ENCODE data around the gene PSMA2.

DNA sequence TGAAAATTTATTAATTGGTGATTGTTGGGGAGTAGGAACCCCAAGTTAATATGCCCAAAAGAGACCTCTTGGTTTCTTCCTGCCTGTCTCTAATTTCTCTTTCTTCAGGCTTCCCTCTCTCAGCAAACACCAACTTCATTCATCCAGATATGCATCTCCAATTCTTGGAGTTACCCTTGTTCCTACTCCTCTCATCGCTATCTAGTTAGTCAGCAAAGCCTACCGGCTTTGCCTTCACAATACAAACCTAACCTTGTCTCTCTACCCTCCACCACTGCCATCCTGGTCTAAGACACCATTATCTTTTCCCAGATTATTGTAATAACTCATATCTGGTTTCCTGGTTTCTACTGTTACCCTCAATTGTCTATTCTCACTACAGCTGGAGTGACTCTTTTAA lies 48.1 kb upstream of the PSMA2 start:
- no peak for TF ChIP-seq POLR2A (IDR thresholded peaks at IDR 0.05)
- TF ChIP-seq, protein P1, sequence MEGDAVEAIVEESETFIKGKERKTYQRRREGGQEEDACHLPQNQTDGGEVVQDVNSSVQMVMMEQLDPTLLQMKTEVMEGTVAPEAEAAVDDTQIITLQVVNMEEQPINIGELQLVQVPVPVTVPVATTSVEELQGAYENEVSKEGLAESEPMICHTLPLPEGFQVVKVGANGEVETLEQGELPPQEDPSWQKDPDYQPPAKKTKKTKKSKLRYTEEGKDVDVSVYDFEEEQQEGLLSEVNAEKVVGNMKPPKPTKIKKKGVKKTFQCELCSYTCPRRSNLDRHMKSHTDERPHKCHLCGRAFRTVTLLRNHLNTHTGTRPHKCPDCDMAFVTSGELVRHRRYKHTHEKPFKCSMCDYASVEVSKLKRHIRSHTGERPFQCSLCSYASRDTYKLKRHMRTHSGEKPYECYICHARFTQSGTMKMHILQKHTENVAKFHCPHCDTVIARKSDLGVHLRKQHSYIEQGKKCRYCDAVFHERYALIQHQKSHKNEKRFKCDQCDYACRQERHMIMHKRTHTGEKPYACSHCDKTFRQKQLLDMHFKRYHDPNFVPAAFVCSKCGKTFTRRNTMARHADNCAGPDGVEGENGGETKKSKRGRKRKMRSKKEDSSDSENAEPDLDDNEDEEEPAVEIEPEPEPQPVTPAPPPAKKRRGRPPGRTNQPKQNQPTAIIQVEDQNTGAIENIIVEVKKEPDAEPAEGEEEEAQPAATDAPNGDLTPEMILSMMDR (IDR thresholded peaks at IDR 0.05), result no peak
